ENCODE measurements around the gene DOC2B.
"Not testable (repeated sequence)": the region's sequence is repeated elsewhere in the genome, so short reads cannot be mapped to it uniquely, and the experiment has no call there.

The DOC2B gene

DNA sequence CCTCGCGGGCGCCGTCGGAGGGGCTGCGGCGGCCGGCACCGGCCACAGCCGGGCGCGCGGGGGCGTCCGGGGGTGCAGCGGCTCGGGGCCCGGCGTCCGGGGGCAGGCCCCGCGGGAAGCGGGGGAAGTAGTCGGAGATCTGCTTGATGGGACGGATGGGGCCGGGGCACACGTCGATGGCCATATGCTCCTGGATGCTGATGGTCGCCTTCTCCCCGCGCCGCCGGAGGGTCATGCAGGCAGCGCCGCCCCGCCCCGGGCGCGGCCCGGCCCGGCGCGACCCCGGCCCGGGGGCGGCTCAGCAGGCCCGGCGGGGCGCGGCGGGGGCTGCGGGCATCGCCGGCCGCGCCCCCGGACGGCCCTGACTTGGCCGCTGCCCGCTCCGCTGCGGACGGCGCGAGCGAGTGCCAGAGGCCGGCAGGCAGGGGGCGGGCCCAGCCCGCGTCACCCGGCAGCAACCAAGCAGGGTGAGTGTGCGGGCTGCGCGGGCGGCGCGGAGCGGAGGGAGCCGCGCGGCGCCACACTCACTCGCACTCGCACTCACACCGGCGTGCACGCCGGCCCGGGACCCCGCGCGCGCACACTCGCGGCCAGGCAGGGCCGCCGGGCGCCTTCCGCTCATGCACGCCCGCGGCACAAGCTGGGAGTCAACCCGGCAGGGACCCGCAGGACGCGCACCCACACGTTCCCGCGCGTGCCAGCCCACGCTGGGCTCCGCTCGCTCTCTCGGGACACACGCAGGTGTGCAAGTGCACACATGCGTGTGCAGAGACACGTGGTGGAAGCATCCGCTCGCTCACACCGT lies at the start of gene DOC2B:
TSS of gene DOC2B (minus strand) at position 406 of the 805 bp plus-strand sequence. CDS start at position 235, 171 bp downstream.
- no peak for DNase-seq

- DNase-seq, result no peak
Measured at GRCh38 chr17:230395-230770, 48.9 kb upstream of the DOC2B start.

DNA sequence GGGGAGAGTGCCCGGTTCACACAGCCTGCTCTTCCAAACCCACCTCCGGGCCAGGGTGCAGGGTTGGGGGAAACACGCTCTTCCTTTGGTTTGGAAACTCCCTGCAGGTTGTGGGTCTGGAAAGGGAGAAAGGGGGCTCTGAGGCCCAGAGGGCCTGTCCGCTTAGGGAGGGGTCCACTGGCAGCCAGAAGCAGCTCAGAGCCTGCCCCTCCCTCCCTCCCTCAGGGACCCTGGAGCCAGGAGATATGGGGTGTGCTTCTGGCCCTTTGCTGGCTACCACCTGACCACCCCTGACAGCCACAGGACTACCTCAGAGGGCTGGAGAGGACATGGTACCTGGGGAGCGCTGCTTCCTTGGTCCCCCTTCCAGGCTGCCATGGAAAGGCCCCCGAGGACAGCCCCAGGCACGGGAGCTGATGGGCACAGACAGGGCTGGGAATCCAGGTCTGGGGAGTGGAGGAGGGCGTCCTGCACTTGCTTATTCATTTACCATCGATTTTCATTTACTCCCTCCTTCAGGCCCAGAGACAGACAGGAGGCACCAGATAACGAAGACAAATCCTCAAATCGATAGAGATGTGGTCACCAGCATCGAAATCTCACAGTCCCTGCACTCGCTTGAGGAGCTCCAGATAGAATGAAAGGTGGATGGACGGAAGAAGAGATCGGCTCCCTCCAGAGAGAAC lies 48.4 kb upstream of the DOC2B start:
- no peak for DNase-seq

- DNase-seq, result no peak
Measured at GRCh38 chr17:228951-229708, 47.7 kb upstream of the DOC2B start.

- DNase-seq, result no peak
Measured at GRCh38 chr17:227946-228615, 46.6 kb upstream of the DOC2B start.

DNA sequence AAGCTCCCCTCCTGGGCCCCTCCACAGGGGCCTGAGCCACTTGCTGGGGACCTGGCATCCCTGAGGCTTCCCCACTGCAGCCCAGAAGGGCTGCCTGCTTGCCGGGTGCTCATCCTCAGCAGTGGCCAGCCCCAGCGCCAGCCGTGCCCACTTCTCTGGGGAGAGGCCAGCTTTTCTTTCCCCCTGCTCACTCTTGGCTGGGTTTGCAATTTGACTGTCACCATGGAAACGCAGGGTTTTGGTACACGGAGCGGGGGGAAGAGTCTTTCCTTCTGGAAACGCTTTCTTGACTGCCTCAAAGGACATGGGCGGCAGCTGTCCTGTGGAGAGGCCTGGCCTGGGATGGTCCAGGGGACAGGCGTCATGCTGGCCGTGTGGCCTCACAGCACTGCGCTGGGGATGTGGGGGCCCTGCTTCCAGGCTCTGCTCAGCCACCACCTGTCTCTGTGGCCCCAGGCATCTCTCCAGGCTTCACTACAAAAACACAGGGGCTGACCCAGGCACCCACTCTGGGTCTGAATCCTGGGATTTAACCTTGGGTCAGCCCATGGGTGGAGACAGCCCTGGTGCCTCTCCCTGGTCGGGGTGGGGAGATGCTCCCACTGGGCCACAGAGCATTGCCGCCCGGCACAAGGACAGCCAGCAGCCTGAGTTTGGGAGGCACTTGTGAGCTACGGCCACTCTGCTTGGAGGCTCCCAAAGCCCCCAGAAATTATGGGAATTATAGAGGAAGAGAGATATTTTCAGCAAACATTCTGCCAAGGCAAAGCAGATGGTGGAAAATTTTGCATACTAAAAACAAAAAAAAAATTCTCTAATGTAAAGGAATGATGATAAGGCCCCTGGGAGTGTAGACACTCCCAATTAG lies 45.9 kb upstream of the DOC2B start:
- DNase-seq, result no peak

DNA sequence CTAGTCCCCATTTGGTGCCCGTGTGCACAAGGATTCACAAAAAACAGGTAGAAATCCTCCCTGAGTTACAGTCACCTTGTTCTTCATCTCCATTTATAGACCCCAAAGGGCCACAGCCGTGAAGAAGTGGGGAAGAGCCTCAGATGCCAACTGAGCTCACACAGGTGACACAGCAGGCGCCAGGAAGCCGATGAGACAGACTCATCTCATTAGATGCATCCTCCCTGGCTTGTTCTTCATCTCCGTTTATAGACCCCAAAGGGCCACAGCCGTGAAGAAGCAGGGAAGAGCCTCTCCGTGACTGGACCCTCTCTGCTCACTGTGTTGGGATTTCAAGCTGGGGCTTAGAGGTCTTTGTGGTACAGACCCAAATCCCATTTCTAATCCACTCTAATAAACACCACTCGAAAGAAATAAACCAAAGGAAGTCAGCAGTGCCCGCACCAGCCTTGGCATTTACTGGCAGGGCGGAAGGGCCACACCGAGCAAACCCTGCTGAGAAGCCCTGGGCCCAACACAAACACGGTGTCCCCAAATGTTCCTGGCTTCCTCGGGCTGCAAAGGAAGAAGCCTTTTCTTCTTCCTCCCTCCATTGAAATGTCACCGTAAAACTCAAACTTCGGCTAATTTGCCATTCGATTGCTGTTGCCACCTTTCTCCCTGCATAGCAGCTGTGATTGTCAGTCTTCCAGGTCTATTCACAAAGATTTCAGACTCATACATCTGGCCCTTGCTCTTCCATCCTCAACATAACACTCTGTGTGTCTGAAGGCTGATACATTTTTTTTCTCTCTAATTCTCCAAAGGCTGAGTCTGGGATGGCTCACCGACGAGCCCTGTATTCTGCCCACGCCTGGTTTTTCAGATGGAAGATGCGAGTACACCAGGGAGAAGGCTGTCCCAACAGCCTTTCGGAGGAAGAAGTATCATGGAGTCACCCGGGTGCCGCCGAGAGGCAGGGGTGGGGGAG lies 44.9 kb upstream of the DOC2B start:
- DNase-seq, result no peak

- no peak for DNase-seq
Measured at GRCh38 chr17:225551-225950, 44.1 kb upstream of the DOC2B start.

- not testable (repeated sequence) for DNase-seq
Measured at GRCh38 chr17:224576-224975, 43.1 kb upstream of the DOC2B start.

DNA sequence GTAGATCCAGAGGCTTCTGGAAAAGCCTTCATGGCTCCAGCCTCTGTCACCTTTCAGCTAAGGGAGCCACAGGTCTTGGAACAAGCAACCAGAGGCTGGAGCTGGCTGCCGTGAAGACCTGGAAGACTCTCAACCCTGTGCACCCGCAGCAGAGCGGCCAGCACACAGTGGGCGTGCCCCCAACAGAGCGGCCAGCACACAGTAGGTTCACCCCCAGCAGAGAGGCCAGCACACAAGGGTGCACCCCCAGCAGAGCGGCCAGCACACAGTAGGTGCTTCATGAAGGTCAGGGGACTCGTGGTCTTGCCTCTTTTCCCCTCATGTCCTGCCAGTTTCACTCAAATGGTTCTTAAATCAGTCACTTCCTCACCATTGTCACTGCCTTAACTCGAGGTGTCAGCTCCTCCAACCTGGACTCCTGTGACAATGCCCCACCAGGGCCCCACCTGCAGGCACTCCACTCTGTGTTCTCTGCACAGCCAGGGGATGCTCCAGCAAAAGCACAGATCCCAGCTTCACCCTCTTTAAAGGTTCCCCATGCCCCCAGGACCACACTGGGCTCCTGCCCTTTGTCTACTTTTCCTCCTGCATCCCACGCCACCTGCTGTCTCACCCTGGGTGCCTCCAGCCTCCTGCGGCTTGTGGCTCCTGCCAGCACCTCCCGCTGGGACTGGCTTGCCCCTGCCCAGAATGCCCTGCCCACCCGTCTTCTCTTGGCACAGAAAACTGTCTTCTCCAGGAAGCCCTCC lies 42.4 kb upstream of the DOC2B start:
- no peak for DNase-seq

- DNase-seq, result no peak
Measured at GRCh38 chr17:222172-222571, 40.7 kb upstream of the DOC2B start.

DNA sequence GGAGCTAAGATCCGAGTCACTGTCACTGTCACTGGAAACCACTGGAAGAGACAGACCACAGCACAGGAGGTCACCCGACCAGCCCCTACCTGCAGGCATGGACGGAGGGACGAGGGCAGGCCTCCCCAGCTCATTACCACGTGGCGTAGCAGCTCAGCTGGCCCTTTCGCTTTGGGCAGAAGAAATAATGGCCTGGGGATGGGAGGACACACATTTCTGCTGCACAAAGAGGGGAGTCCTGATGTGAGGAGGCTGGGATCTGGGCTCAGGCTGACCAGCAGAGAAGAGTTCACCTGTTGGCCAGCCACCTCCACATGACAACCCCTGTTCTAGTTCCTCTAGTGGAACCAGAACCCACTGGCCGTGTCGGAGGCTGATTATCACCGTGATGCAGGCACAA lies 38.2 kb upstream of the DOC2B start:
- no peak for DNase-seq

DNA sequence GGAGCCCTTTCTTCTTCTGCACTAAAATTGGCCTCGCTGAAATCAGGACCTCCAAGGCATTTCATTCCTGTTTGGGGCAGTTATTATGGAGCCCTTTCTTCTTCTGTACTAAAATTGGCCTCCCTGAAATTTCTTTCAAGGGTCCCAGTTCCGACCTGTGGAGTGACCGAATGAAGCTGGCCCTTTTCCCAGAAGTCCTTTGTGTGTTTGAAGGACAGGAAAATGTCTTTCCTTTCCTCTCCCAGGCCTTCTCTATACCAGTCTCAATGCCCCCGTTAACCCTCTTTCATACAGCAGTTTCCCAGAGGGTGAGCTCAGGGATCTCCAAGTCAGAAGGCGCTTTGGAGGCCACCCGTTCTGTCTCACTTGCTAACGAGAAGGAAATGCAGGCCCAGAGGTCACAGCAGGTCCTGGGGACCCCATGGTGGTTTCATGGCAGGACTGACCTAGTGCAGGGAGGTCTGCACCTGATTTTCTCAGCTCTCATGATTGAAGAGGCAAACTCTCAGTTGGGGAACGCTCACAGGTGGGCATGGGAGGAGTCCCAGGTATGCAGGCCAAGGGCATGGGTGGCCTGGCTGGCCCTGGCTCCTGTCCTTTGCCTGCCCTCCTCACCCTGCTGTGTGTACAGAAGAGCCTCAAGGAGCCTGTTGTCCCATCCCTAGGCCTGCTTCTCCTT lies 37.1 kb upstream of the DOC2B start:
- no peak for DNase-seq

DNA sequence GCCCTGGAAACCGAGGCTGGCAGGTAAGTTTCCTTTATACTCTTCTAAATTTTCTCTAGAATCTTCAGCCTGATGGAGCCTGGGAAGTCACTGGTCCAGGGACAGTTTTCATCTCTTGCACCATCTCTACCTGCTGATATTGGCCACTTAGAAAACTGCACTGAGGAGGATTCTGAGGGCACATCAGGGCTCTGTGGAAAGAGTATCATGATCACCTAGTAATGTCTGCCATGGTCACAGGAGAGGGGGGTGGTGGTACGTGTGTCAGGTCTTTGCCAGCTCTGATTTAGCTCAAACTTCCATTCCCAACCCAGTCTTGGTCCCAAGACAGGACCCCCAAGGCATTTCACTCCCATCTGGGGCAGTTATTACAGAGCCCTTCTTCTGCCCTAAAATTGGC lies 35.2 kb upstream of the DOC2B start:
- DNase-seq, result no peak

DNA sequence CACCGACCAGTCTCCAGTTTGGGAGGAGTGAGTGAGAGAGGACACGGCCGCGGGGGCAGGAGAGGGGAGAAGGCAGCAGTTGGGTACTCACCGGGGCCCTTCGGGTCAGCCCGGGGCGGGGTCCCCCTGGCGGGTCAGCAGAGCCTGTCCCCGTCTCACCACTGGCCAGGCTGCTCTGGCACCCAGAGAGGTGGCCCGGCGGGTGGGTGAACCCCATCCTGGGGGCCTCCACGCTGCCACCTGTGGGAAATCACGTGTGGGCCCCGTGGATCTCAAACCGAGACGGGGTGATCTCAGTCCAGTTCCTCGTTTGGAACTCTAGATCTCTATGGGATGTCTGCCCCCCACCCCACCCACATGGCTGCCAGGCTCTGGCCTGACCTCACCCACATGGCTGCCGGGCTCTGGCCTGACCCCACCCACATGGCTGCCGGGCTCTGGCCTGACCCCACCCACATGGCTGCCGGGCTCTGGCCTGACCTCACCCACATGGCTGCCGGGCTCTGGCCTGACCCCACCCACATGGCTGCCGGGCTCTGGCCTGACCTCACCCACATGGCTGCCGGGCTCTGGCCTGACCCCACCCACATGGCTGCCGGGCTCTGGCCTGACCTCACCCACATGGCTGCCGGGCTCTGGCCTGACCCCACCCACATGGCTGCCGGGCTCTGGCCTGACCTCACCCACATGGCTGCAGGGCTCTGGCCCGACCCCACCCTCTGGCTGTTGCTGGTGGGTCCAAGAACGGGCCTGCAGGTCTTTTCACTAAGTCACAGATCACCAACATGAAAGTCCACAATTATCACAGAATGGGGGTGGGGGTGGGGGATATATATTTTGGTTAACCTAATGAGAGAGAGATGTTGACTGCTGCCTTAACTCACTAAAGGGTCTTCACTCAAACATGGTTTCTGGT lies 34.4 kb upstream of the DOC2B start:
- DNase-seq, result not testable (repeated sequence)

GRCh38 chr17:214881-215331 lies 33.5 kb upstream of the DOC2B start:
- no peak for DNase-seq

DNA sequence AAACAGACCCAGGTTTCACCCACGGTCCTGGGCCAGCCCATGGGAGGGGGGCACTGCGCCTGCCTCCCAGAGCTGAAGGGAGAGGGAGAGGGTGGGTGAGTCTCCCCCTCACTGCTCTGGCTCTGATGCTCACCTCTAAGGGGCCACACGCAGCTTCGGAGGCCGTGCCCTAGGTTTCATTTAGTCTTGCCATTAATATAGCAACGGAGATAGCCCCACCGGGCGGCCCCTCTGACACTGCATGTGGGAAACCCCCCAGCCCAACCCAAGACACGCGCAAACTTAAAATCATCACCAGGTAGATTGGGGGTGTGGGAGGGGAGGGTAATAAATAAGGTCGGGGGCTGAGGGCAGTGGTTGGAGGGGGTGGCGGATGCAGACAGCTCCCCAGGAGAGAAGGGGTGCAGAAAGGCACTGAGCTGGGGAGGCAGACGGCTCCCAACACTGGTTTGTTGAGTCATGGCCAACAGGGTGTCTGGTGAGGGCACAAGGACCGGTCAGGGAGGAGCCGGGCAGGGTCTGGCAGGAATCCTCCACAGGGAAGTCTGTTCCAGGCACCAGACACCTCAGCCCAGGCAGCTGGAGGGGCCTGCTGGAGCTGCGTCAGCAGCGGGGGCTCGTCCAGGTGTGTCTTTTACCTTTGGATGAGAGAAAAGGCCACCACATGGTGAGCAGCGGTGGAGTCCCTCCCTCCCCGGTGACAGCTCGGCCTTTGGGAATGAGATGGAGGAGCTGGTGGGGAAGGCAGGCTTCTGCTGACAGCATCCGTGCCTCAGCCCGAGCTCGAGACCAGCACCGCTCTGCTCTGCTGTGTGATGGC lies 32.0 kb upstream of the DOC2B start:
- DNase-seq, result no peak
